HG02981 (cell line): ENCODE measurements around the gene STEAP1B.
"Not testable (repeated sequence)": the region's sequence is repeated elsewhere in the genome, so short reads cannot be mapped to it uniquely, and the experiment has no call there.

Source experiments
- ATAC-seq: cut with Tn5 transposase; IDR thresholded peaks from one replicate; pipeline ENCODE4 v1.9.1; 2021; ENCODE audit warnings: mild to moderate bottlenecking, moderate library complexity; ENCODE audit not compliant: unreplicated experiment

STEAP1B gene

DNA sequence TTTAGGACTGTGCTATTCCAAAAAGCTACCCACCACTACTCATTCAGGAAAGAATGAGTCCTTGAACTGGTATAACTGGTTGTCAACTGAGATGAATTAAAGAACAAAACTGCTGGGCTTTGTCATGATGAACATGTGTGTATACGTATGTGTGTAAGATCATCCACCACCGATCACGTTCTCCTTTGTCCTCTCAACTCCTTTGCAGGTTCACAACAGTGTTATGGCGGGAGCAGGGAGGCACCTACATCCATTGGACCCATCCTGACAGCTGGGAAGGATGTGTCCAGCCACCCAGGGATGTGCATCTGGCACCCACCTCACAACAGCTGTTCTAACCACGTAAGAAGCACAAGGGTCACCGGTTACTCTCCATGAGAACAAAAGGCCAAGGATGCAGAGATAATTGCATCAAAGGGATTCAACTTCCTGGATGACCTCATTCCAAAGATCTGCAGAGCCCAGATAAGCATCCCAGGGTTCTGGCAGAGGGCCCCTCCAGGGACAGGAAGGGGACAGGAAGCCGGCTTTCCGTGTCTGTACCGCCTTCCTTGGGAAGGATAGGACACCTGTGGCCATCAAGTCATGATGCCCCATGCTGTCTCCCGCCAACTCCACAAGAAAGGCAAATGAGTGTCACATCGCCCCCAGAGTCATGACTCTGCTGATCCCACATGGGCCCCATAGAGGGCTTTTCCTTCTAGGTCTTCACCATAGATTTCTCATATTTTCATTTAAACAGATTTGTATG is 66.1 kb downstream of the STEAP1B start:
- no peak for ATAC-seq

DNA sequence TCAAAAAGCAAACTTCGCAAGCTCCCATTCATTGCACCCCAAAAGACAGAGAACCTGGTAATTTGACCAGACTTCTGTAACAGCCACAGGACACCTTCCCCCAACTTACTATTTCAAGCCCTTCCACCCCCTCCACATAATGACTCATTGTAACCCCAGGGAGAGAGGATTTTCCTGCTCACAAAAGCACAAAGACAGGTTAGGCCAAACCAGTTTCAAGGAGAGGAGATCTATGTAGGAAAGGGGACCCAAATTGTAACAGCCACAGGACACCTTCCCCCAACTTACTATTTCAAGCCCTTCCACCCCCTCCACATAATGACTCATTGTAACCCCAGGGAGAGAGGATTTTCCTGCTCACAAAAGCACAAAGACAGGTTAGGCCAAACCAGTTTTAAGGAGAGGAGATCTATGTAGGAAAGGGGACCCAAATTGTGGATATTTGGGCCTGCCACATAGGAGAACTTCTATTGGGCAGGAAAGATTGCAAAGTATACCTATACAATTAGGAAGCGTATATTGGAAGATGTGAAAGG is 66.8 kb downstream of the STEAP1B start:
- ATAC-seq: not testable (repeated sequence)

- no peak for ATAC-seq
These were observed 67.7 kb downstream of the STEAP1B start for GRCh38 chr7:22432203-22432718.

DNA sequence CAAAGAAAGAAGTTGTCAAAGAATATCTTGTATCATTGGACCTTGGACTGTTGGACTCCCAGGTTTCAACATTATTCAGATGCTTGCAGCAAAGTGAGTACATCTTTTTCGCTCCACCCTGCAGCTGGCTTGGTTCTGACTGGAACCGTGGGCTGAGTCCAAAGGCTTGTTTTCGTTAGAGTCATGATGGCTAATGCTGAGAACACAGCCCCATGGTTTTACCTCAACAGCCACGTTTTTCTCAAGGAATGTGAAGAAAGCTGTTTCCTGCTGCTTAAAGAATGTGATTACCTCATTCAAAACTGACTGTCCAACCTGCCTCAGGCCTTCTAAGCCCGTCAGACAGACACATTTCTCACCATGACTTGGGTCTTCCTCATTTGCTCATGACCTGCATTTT is 69.5 kb downstream of the STEAP1B start:
- no peak for ATAC-seq

GRCh38 chr7:22429386-22429785 is 70.6 kb downstream of the STEAP1B start:
- ATAC-seq: no peak

DNA sequence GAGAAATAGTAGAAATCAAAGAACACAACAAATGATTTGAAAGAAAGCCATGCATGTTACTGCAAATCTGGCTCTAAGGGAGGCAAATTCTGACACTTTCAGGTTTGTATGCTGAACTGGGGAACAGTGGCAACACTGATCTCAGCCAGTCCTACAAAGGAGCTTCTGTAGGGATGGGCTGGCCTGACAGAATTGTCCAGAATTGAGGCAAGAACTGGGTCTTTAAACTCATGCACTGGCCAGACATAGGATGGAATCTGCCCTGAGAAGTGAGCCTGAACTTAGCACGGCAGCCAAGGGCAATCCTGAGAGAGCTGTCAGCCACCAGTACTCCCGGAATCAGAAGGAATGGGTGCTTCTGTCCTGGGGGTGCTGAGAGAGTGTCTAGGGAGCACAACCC is 72.1 kb downstream of the STEAP1B start:
- ATAC-seq: no peak

DNA sequence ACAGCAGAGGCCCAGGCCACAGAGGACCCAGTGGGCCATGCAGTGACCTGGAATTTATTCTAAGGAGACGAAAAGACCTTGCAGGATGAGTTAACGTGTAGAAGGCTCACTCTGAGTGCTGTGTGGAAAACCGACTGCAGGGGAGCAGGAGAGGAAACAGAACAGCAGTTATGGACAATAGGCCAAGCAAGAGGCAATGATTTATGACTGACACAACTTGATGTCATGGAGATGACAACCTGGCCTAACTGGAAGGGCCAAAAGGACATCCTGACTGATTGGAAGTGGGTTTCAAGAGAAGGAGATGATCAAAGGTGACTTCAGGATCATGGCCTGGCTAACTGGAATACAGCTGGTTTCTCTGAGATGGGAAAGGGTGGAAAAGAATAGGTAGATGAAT is 72.9 kb downstream of the STEAP1B start:
- ATAC-seq: peak; percentile 3

DNA sequence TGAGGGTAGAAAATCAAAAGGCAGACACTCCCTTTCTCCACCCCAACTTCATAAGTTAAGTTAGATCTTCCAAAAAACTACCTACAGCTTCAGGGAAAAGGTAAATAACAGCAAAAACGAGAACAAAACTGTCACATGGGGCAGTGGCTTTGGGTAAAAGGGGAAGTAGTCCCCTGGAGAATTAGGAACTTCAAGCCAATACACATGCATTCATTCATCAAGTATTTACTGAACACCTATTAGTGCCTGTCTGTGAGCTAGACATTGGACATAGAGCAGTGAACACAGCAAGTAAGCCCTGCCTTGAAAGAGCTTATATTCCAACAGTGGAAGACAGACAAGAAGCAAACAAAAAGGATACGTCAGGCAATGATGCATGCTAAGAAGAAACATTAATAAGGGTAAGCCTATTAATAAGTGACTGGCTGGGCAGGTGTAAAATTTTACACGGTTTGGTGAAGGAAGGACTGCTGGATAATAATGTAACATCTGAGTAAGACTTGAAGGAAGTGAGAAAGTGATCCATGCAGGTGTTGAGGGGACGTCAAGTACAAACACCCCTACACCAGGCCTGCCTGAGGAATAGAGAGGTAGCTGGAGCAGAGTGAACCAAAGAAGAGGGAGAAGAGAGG is 73.4 kb downstream of the STEAP1B start:
- peak; percentile 61 for ATAC-seq

- no peak for ATAC-seq
These were observed 74.6 kb downstream of the STEAP1B start for GRCh38 chr7:22425361-22425760.

- no peak for ATAC-seq
These were observed 77.0 kb downstream of the STEAP1B start for GRCh38 chr7:22422831-22423615.

DNA sequence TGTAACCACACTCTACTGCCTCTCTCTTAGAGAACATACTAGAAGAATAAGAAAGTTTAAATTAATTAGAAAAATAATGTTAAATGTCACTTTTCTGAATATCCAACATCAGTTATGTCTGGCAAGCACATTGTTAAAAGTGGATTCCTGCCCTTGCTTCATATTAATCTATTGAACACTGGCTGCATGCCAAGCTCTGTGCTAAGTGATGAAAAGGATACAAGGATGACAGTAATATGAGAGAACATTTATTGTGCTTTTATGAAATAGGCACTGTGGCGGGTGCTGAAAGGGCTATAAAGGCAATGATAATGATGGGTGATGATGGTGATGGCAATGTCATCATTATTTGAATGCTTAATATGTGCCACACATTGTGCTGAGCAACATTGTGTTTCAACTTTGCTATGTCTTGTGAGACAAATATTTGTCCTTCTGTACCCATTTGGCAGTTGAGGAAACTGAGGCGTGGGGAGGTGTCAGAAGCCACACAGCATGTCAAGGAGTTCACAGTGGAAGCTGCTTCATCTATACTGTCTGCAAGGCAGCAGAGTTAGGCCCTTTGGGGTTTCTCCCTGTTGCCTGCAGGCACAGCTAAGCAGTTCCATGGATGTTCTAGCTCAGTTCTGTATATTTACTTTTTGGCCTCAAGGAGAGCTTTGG is 78.9 kb downstream of the STEAP1B start:
- ATAC-seq: no peak

- ATAC-seq: no peak
These were observed 80.0 kb downstream of the STEAP1B start for GRCh38 chr7:22420008-22420407.

- ATAC-seq: no peak
These were observed 80.5 kb downstream of the STEAP1B start for GRCh38 chr7:22419488-22419887.

- no peak for ATAC-seq
These were observed 81.5 kb downstream of the STEAP1B start for GRCh38 chr7:22418251-22419046.

DNA sequence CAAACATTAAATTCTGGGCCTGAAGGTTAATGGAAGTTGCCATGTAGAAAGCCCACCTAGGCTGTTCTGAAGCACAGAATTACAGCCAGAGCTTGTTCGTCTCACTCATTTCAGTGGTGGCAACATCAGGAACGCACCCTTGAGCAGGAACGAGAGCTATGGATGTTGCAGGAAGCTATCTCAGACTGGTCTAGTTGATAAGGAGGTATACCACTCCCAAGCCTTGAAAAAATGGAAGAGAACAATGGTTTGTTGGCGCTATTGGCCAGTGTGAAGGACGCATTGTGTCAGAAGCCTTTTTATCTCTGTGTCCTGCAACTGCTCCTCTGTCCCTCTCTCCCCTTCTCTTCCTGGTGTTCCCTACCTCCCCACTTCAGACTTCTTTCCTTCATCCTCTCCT is 82.1 kb downstream of the STEAP1B start:
- ATAC-seq: no peak

DNA sequence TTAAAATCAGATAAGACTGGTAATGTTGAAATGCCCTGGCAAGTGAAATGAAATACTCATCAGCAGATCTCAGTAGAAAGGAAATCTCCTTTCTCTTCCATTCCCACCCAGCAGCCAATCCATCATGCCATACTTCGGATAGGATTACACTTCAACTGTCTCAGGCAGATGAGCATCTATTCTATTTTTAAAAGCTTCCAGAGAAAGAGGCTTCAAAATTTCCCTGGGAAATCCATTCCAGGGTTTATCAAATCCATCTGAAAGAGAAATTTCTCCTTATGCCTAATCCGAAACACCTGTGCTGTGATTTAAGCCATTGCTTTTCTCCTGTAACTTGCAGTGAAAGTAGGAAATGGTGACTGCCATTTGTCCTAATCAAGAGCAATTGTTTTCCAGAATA is 82.6 kb downstream of the STEAP1B start:
- ATAC-seq: no peak

DNA sequence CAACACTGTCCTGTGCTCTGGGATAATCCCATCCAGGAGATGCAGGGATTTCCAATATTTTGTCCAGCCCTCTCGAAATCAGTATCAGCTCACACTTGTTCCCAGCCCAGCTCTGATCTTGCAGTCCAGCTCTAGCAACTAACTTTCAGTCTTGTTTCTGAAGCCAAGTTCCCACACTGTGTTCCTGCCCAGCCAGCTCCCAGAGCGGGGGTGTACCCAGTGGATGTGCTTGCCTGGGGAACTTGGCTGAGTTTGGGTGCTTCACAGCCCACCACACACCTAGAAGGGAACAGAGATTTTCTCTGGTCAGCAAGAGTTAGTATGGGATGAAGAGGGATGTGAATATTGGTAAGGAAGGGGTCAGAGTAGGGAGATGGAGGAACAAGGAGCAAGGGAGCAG is 85.6 kb downstream of the STEAP1B start:
- no peak for ATAC-seq

- no peak for ATAC-seq
These were observed 86.8 kb downstream of the STEAP1B start for GRCh38 chr7:22413211-22413610.

DNA sequence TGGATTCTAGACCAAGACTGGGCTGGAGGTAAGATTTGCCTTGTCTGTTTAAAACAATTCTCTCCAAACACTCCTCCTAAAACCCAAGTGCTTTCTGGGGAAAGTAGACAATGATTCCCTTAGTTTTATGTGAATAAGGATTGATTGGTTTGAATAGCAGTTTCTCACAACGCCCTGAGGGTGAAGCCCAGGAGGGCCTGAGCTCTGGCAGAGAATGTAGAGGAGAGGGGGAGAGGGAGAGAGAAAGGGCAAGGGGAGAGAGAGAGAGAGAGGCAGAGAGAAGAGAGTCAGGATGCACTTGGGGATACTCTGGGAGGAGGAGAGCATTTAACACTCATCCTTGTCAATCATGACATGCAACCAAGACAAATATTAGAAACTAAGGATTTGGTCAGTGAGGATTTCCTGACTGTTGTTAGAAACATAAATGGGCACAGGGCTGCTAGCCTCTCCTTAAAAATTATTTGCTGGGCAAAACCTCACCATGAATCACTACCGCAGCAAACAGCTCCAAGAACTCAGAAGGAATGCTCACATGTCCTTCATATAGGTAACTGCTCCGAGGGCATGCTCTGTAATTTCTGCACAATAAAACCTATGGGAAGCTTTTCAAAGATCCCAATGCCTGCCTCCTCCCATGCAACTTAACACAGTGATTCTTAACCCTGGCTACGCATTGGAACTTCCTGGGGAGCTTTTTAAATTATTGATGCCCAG is 87.9 kb downstream of the STEAP1B start:
- ATAC-seq: no peak
